ENCODE measurements around the gene RAD51. TPM values are rescaled to one million over a fixed set of nuclear protein-coding genes. Genes with fewer than 3 reads are reported as not detected.

Gene RAD51
- total RNA-seq, 2 donors from 2014 or later, result 0.30 TPM; not detected in 1

DNA sequence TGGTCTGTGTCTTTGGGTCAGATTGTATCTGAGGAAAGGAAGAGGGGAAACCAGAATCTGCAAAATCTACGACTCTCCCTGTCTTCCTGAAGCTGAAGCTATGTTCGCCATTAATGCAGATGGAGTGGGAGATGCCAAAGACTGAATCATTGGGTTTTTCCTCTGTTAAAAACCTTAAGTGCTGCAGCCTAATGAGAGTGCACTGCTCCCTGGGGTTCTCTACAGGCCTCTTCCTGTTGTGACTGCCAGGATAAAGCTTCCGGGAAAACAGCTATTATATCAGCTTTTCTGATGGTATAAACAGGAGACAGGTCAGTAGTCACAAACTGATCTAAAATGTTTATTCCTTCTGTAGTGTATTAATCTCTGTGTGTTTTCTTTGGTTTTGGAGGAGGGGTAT lies 36.1 kb downstream of the RAD51 start:
- no peak for TF ChIP-seq CTCF (IDR thresholded peaks at IDR 0.05)
- H3K27ac ChIP-seq, result no peak overlapping the region
- H3K4me3 ChIP-seq, result no peak overlapping the region
- H3K27me3 ChIP-seq, result no peaks in the 10 kb centered on the region
- DNase-seq (ENCODE audit: low spot score), result no peak
- H3K36me3 ChIP-seq, result peaks cover 18% of the 10 kb centered on the region
- H3K4me1 ChIP-seq, result no peaks in the 10 kb centered on the region
- H3K9me3 ChIP-seq, result no peaks in the 10 kb centered on the region

DNA sequence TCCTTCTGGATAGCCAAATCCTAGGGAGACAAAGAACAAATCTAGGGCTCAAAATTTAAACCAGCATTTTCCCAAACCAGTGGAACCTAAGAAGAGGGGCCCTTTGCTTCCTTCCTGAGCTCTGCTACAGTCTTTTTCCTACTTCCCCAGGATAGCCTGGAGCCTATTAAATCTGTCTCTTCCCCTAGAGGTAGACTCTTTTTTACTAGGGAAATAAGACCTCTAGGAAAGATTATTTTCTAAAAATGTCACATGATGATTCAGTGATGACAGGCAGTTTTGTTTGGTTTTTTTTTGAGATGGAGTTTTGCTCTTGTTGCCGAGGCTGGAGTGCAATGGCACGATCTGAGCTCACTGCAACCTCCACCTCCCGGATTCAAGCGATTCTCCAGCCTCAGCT lies 41.6 kb downstream of the RAD51 start:
- peaks cover 62% of the 10 kb centered on the region for H3K36me3 ChIP-seq
- TF ChIP-seq CTCF (IDR thresholded peaks at IDR 0.05), result no peak
- no peak overlapping the region for H3K27ac ChIP-seq
- no peak for DNase-seq (ENCODE audit: low spot score)
- H3K9me3 ChIP-seq, result no peaks in the 10 kb centered on the region
- no peak overlapping the region for H3K4me3 ChIP-seq
- no peaks in the 10 kb centered on the region for H3K27me3 ChIP-seq
- H3K4me1 ChIP-seq, result no peaks in the 10 kb centered on the region

GRCh38 chr15:40737048-40737447 lies 42.1 kb downstream of the RAD51 start:
- Histone ChIP-seq H3K9me3 (no peaks in the 10 kb centered on the region), H3K27me3 (no peaks in the 10 kb centered on the region), H3K36me3 (peaks cover 63% of the 10 kb centered on the region), H3K4me1 (no peaks in the 10 kb centered on the region), H3K4me3 (no peak overlapping the region), H3K27ac (no peak overlapping the region)
- DNase-seq (ENCODE audit: low spot score), result no peak
- no peak for TF ChIP-seq CTCF (IDR thresholded peaks at IDR 0.05)

DNA sequence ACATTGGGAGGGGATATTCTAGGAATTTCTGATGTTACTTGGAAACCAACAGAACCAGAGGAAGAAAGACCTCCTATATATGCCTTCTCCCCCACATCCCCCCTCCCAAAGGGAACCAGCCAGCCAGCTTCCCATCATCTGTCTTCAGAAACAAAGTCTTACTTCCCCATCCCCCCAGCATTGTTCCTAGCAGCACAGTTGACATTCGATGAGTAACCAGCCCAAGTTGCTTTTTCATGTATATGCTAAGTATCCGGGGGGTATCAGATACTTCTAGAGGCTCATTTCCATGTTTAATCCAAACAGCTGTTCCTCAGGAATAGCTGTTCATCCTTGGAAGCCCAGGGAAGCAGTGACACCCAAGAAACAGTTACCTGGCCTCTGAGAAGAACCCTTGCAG lies 44.1 kb downstream of the RAD51 start:
- no peak for TF ChIP-seq CTCF (IDR thresholded peaks at IDR 0.05)
- Histone ChIP-seq H3K36me3 (peaks cover 68% of the 10 kb centered on the region), H3K4me3 (no peak overlapping the region), H3K27me3 (no peaks in the 10 kb centered on the region), H3K4me1 (peaks cover 0 to 6% of the 10 kb centered on the region in 2 donors), H3K27ac (no peak overlapping the region), H3K9me3 (no peaks in the 10 kb centered on the region)
- DNase-seq (ENCODE audit: low spot score), result no peak

GRCh38 chr15:40739854-40740253 lies 44.9 kb downstream of the RAD51 start:
- TF ChIP-seq CTCF (IDR thresholded peaks at IDR 0.05), result no peak
- H3K4me3 ChIP-seq, result no peak overlapping the region
- peaks cover 0 to 6% of the 10 kb centered on the region in 2 donors for H3K4me1 ChIP-seq
- H3K27ac ChIP-seq, result no peak overlapping the region
- no peaks in the 10 kb centered on the region for H3K9me3 ChIP-seq
- no peaks in the 10 kb centered on the region for H3K27me3 ChIP-seq
- DNase-seq (ENCODE audit: low spot score), result no peak
- H3K36me3 ChIP-seq, result peaks cover 69% of the 10 kb centered on the region

DNA sequence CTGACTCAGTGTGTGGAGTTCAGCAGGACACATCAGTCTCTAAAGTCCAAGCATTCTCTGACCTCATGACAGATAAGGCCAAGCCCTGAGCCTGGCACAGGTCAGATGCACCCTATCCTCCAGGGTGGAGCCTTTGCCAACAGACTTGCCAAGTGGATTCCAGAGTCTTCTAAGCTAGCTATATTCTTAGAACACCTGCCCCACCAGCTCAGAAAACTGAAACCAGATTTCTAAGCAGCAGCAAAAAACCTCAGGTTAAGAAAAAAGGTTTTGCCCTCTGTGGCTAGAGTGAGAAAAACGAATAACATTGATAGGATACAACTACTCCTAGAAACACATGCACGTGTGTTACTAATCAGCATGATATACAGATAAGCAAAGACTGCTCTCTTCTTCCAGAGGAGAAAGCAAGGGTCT lies 48.5 kb downstream of the RAD51 start:
- no peak for TF ChIP-seq CTCF (IDR thresholded peaks at IDR 0.05)
- H3K27ac ChIP-seq, result no peak overlapping the region
- no peak overlapping the region for H3K4me3 ChIP-seq
- peaks cover 45% of the 10 kb centered on the region for H3K36me3 ChIP-seq
- no peaks in the 10 kb centered on the region for H3K27me3 ChIP-seq
- peaks cover 0 to 6% of the 10 kb centered on the region in 2 donors for H3K4me1 ChIP-seq
- DNase-seq (ENCODE audit: low spot score), result no peak
- H3K9me3 ChIP-seq, result no peaks in the 10 kb centered on the region

Data from right atrium auricular region (tissue), 2 donors.